Adipose tissue (tissue), 3 donors: ENCODE measurements around the gene GALNT13. TPM values are rescaled to one million over a fixed set of nuclear protein-coding genes. Genes with fewer than 3 reads are reported as not detected.

ENCODE experiments used
- H3K27ac ChIP-seq: one replicate; pipeline ENCODE4 v1.5.1; 2013; ENCODE audit warnings: low read depth, low read length
- WGBS, 3 donors: extraction: QIAGEN DNeasy Blood & Tissue Kit; methylation state at CpG; one replicate each; pipeline ENCODE4 v1.1.7; 2013; 5-methylcytosine and 5-hydroxymethylcytosine counted together
- polyA plus RNA-seq, 3 donors: library from polyadenylated mRNA; stranded (reverse); fragments of 200-250 nt; gene quantifications; one replicate each; pipeline ENCODE4 v1.2.3, GENCODE V29; 2013
- donor health status: healthy with polysubstance abuse.
- donor health status: Bipolar disorder and iron deficiency.
- donor health status: healthy.

GALNT13 gene
- polyA plus RNA-seq, 3 donors: 0.23 to 3.9 (median 1.6) TPM

DNA sequence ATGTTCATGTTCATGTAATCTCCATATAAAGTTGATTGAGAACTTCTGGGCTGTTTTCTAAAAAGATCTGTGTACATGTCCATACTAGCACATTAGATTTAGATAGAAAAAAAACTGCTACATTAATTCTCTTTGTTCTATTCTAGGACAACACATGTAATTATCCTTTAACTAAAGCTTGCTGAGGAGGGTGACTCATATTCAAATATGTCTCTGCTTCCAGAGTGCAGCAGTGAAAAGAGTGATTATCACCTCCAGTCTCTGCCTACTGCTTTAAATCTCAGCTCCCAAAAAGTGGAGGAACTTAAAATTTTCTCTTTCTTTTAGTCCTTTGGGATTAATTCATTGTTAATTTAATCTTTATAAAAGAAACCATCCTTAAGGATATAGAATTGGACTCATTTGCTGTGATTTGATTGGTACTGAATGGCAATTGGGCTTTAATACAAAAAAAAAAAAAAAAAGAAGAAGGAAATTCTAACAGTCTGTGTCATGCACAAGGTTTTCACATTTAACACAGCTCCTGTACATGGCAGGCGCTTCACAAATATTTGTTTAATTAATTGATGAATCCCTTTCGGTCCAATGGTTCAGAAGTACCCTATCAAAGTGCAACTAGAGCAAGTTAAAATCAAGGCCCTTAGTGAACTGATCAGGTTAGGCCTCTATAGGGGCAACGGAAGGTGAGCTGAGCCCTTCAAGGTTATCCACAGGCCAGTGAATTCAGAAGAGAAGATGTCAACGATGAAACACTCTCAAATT, 612.8 kb downstream of the GALNT13 start:
- no peak overlapping the region for H3K27ac ChIP-seq
- WGBS, 3 donors: 64 to 86% (median 85%) methylated on average over 4 of the region's 4 CpGs

- H3K27ac ChIP-seq: no peak overlapping the region
- WGBS, 3 donors: 48 to 90% (median 83%) methylated on average over 4 of the region's 4 CpGs
Observed at GRCh38 chr2:154488801-154489200, 617.1 kb downstream of the GALNT13 start.

- 81 to 93% (median 91%) methylated on average over 3 of the region's 3 CpGs for WGBS, 3 donors
- H3K27ac ChIP-seq: no peak overlapping the region
Observed at GRCh38 chr2:154489266-154489858, 617.6 kb downstream of the GALNT13 start.

- no peak overlapping the region for H3K27ac ChIP-seq
- WGBS, 3 donors: 95 to 96% (median 95%) methylated on average over 1 of the region's 1 CpG
Observed at GRCh38 chr2:154490530-154490929, 618.8 kb downstream of the GALNT13 start.

- WGBS, 3 donors: 50 to 77% (median 71%) methylated on average over 4 of the region's 4 CpGs
Observed at GRCh38 chr2:154495455-154495868, 623.7 kb downstream of the GALNT13 start.

DNA sequence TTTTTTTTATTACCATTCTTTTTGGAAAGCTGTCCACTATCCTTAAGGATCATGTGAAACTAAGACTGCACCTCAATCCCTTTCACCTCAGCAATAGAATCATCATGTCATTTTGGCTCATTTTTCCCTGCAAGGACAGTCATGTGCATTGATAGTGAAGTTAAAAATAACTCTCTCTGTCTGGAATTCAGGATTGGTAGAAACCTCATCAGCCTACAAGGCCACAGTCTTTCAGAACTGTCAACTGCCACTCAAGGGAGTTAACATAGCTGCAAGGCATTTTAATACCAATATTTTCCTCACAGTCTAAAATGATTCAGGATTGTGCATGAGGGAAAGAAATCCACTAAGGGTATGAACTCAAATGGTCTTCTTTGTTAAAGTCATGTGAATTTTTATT, 625.3 kb downstream of the GALNT13 start:
- H3K27ac ChIP-seq: no peak overlapping the region

More at GRCh38 chr2:154495455-154495868, 623.7 kb downstream of the GALNT13 start:
- H3K27ac ChIP-seq: no peak overlapping the region
